Measurements from ENCODE around the gene CCDC134. TPM values are rescaled to one million over a fixed set of nuclear protein-coding genes. Genes with fewer than 3 reads are reported as not detected.

CCDC134 gene
- total RNA-seq, 4 donors from 2014 or later, result 10.1 to 22.0 (median 15.2) TPM

DNA sequence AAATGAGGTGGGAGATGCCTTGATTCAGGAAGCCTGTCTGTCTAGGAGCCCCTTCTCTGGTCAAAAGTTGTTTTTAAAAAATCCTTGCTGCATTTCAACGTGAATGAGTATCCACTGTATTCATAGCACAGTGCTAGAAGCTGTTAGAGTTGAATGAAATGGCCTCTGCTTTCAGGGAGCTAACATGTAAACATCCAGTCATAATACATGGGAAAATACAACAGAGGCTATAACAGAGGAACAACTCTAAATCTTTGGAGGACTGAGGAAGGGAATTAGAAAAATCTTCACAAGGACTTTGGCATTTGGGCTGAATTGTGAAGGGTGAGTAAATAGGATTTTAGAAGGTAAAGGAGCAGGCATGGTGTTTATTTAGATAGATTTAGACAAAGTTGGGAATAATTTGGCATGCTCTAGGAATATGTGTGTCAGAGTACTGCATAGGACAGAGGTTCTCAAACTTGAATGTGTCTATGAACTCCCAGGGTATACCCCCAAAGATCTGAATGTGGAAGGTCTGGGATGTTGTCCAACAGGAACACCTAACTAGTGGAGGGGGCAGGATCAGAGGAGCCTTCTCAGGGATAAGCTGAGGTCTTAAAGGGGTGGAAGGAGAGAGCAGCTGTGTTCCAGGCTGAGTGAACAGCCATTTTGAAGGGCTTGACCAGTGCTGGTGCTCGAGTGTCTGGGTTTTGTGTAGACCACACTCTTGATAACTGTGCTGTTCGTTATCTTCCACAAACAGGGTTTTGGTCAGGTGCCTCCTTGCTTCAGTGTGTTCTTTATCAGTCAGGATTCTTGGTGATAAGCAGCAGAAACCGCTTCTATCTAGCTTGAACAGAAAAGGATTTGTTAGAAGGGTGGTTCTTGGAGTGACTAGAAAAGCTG lies 45.1 kb downstream of the CCDC134 start:
- Histone ChIP-seq H3K9me3 (no peaks in the 10 kb centered on the region), H3K4me3 (no peak overlapping the region), H3K36me3 (no peaks in the 10 kb centered on the region), H3K27me3 (no peaks in the 10 kb centered on the region), H3K27ac (peak overlapping the region; percentile 83), H3K4me1 (peaks cover 79% of the 10 kb centered on the region)
- WGBS, result 64% methylated on average over 4 of the region's 4 CpGs
- no peak for DNase-seq (ENCODE audit: low spot score in 2 of 2)
- no peak for TF ChIP-seq EP300 (IDR thresholded peaks at IDR 0.05)
- TF ChIP-seq POLR2A (IDR thresholded peaks at IDR 0.05), result no peak
- TF ChIP-seq POLR2AphosphoS5 (IDR thresholded peaks at IDR 0.05), result no peak
- TF ChIP-seq, protein P1, sequence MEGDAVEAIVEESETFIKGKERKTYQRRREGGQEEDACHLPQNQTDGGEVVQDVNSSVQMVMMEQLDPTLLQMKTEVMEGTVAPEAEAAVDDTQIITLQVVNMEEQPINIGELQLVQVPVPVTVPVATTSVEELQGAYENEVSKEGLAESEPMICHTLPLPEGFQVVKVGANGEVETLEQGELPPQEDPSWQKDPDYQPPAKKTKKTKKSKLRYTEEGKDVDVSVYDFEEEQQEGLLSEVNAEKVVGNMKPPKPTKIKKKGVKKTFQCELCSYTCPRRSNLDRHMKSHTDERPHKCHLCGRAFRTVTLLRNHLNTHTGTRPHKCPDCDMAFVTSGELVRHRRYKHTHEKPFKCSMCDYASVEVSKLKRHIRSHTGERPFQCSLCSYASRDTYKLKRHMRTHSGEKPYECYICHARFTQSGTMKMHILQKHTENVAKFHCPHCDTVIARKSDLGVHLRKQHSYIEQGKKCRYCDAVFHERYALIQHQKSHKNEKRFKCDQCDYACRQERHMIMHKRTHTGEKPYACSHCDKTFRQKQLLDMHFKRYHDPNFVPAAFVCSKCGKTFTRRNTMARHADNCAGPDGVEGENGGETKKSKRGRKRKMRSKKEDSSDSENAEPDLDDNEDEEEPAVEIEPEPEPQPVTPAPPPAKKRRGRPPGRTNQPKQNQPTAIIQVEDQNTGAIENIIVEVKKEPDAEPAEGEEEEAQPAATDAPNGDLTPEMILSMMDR (IDR thresholded peaks at IDR 0.05), result no peak

DNA sequence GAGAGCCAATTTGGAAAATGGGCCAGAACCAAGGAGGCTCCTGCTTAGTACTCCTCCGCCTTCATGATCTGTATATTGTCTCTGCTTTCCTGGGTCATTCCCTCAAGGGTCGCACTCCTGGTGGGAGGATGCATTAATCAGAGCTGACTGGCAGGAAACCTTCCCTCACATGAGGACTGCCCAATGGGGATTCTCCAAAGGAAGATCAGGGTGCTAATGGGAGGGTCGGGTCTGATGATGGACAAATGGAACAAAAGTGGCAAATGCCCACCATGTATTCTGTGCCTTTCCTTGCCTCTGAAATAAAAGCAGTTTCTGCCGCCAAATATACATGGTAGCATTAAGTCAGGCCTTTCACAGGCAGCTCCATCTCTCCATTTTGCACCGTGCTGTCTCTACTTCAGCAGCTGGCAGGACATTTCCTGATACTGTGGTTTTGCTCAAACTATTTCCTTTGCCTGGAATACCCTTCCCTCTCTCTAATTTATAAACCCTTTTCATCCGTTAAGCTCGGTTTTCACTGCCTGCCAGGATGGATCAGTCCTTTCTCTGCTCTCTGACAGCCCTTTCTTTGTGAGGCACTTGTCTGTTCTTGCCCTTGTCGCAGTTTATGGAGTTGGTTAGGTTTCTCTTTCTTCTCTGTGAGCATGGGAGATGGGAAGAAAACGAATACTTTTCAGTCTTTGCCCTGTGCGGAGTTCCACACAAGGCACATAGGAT lies 45.9 kb downstream of the CCDC134 start:
- Histone ChIP-seq H3K27me3 (no peaks in the 10 kb centered on the region), H3K36me3 (no peaks in the 10 kb centered on the region), H3K4me1 (peaks cover 73% of the 10 kb centered on the region), H3K4me3 (no peak overlapping the region), H3K9me3 (no peaks in the 10 kb centered on the region), H3K27ac (peak overlapping the region; percentile 83)
- TF ChIP-seq, protein P1 (IDR thresholded peaks at IDR 0.05), result no peak
- TF ChIP-seq EP300 (IDR thresholded peaks at IDR 0.05) (no peak), POLR2AphosphoS5 (IDR thresholded peaks at IDR 0.05) (no peak), POLR2A (IDR thresholded peaks at IDR 0.05) (no peak)
- WGBS, result 59% methylated on average over 10 of the region's 10 CpGs
- DNase-seq (ENCODE audit: low spot score in 2 of 2), result no peak

DNA sequence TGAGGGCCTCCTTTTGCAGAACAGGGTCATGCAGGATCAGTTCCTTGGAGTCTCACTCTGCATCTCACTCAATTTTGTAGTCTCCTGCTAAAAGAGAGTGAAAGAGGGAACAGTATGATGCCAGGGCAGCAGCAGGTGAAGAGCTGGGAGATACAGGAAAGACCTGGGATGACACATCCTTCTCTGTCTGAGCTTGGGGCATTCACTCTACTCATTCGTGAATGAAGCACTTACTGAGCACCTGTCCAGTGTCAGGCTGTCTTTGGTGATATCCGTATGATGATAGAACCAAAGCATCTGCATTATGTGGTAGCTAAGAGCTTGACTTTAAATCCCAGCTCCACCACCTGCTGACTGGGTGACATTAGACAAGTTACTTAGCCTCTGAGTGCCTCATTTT lies 46.8 kb downstream of the CCDC134 start:
- Histone ChIP-seq H3K9me3 (no peaks in the 10 kb centered on the region), H3K4me1 (peaks cover 64% of the 10 kb centered on the region), H3K4me3 (no peak overlapping the region), H3K36me3 (peaks cover 3% of the 10 kb centered on the region), H3K27me3 (no peaks in the 10 kb centered on the region), H3K27ac (peak overlapping the region; percentile 83)
- DNase-seq (ENCODE audit: low spot score in 2 of 2), result no peak
- WGBS, result 71% methylated on average over 2 of the region's 2 CpGs
- no peak for TF ChIP-seq POLR2A (IDR thresholded peaks at IDR 0.05)
- no peak for TF ChIP-seq EP300 (IDR thresholded peaks at IDR 0.05)
- TF ChIP-seq, protein P1 (IDR thresholded peaks at IDR 0.05), result no peak
- TF ChIP-seq POLR2AphosphoS5 (IDR thresholded peaks at IDR 0.05), result no peak

DNA sequence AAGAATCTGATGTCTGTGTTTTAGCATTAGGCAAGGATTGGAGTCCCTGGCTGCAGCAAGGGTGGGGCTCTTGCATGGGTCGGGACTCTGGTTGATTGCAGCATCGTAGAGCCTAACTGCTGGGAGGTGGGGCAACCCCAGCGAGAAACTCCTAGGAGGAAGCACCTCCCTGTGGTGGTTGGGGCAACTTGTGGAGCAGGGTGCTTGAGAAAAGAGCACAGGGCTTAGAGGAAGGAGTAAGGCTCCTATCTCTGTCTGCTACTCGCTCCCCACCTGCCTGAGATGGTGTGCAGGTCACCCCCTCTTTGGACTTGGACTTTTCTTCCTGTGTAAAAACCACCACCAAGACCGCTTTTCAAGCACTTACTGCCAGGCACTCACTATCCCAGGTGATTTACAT lies 48.0 kb downstream of the CCDC134 start:
- no peak overlapping the region for H3K27ac ChIP-seq
- DNase-seq (ENCODE audit: low spot score in 2 of 2), result no peak
- H3K36me3 ChIP-seq, result peaks cover 3% of the 10 kb centered on the region
- TF ChIP-seq, protein P1 (IDR thresholded peaks at IDR 0.05), result peak in 1 of 2 donors; percentile 17
- no peak for TF ChIP-seq POLR2A (IDR thresholded peaks at IDR 0.05)
- no peak for TF ChIP-seq EP300 (IDR thresholded peaks at IDR 0.05)
- H3K4me1 ChIP-seq, result peaks cover 54% of the 10 kb centered on the region
- 53% methylated on average over 5 of the region's 5 CpGs for WGBS
- no peaks in the 10 kb centered on the region for H3K27me3 ChIP-seq
- no peaks in the 10 kb centered on the region for H3K9me3 ChIP-seq
- no peak overlapping the region for H3K4me3 ChIP-seq

DNA sequence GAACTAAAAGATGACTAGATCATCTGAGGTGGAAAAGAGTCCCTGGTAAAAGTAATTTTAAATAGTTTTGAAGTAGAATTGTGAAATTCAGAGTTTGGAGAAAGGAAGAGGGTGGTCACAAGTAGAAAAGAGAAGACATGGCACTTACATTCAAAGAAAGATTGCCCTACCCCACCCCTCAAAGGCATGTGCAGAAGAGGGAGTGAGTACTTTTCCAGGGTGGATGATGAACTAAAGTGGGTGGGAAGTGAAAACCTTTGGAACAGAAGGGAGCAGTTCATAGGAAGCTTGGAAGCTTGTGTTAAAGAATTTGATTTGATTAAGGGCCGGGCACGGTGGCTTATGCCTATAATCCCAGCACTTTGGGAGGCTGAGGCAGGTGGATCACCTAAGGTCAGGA lies 56.0 kb downstream of the CCDC134 start:
- no peak overlapping the region for H3K4me3 ChIP-seq
- WGBS, result 59% methylated on average over 2 of the region's 2 CpGs
- H3K27ac ChIP-seq, result peak overlapping the region; percentile 6
- H3K4me1 ChIP-seq, result peaks cover 15% of the 10 kb centered on the region
- H3K36me3 ChIP-seq, result peaks cover 3% of the 10 kb centered on the region
- DNase-seq (ENCODE audit: low spot score in 2 of 2), result no peak
- no peaks in the 10 kb centered on the region for H3K27me3 ChIP-seq
- no peak for TF ChIP-seq POLR2AphosphoS5 (IDR thresholded peaks at IDR 0.05)
- TF ChIP-seq, protein P1 (IDR thresholded peaks at IDR 0.05), result no peak
- no peak for TF ChIP-seq EP300 (IDR thresholded peaks at IDR 0.05)
- TF ChIP-seq POLR2A (IDR thresholded peaks at IDR 0.05), result no peak
- no peaks in the 10 kb centered on the region for H3K9me3 ChIP-seq

Data from suprapubic skin (tissue), 4 donors.